ENCODE results near the gene C1orf21. TPM values are rescaled to one million over a fixed set of nuclear protein-coding genes. Genes with fewer than 3 reads are reported as not detected.

The C1orf21 gene
- total RNA-seq, 1 donor from 2014 or later: 44.6 TPM

GRCh38 chr1:184509105-184509504, 122.3 kb downstream of the C1orf21 start:
- H3K27me3 Mint-ChIP-seq: no peaks in the 10 kb centered on the region
- no peaks in the 10 kb centered on the region for H3K9me3 Mint-ChIP-seq
- TF ChIP-seq CTCF (conservative IDR thresholded peaks at IDR 0.05): no peak
- H3K4me1 Mint-ChIP-seq (ENCODE audit: unreplicated experiment): peaks cover 20% of the 10 kb centered on the region
- no peak overlapping the region for H3K4me3 Mint-ChIP-seq
- DNase-seq (ENCODE audit: extremely low spot score, unreplicated experiment): no peak
- peaks cover 16% of the 10 kb centered on the region for H3K36me3 Mint-ChIP-seq
- no peak overlapping the region for H3K27ac Mint-ChIP-seq

- no peak for DNase-seq (ENCODE audit: extremely low spot score, unreplicated experiment)
- Mint-ChIP-seq H3K27me3 (no peaks in the 10 kb centered on the region), H3K4me1 (ENCODE audit: unreplicated experiment) (peaks cover 11% of the 10 kb centered on the region), H3K9me3 (no peaks in the 10 kb centered on the region), H3K36me3 (peaks cover 17% of the 10 kb centered on the region), H3K27ac (no peak overlapping the region), H3K4me3 (no peak overlapping the region)
- no peak for TF ChIP-seq CTCF (conservative IDR thresholded peaks at IDR 0.05)
Measured at GRCh38 chr1:184510110-184510509, 123.3 kb downstream of the C1orf21 start.

GRCh38 chr1:184512724-184513123, 125.9 kb downstream of the C1orf21 start:
- TF ChIP-seq CTCF (conservative IDR thresholded peaks at IDR 0.05): no peak
- Mint-ChIP-seq H3K4me3 (no peak overlapping the region), H3K36me3 (peaks cover 26% of the 10 kb centered on the region), H3K9me3 (no peaks in the 10 kb centered on the region), H3K27me3 (no peaks in the 10 kb centered on the region), H3K27ac (no peak overlapping the region), H3K4me1 (ENCODE audit: unreplicated experiment) (peaks cover 3% of the 10 kb centered on the region)
- DNase-seq (ENCODE audit: extremely low spot score, unreplicated experiment): no peak

GRCh38 chr1:184513421-184513820, 126.6 kb downstream of the C1orf21 start:
- no peak for DNase-seq (ENCODE audit: extremely low spot score, unreplicated experiment)
- Mint-ChIP-seq H3K27me3 (no peaks in the 10 kb centered on the region), H3K9me3 (no peaks in the 10 kb centered on the region), H3K27ac (no peak overlapping the region), H3K4me1 (ENCODE audit: unreplicated experiment) (no peaks in the 10 kb centered on the region), H3K4me3 (no peak overlapping the region), H3K36me3 (peaks cover 26% of the 10 kb centered on the region)
- no peak for TF ChIP-seq CTCF (conservative IDR thresholded peaks at IDR 0.05)

GRCh38 chr1:184513966-184514365, 127.1 kb downstream of the C1orf21 start:
- Mint-ChIP-seq H3K27ac (no peak overlapping the region), H3K4me1 (ENCODE audit: unreplicated experiment) (peaks cover 3% of the 10 kb centered on the region), H3K4me3 (no peak overlapping the region), H3K9me3 (no peaks in the 10 kb centered on the region), H3K36me3 (peaks cover 26% of the 10 kb centered on the region), H3K27me3 (no peaks in the 10 kb centered on the region)
- no peak for TF ChIP-seq CTCF (conservative IDR thresholded peaks at IDR 0.05)
- DNase-seq (ENCODE audit: extremely low spot score, unreplicated experiment): no peak

GRCh38 chr1:184514447-184514846, 127.6 kb downstream of the C1orf21 start:
- Mint-ChIP-seq H3K9me3 (no peaks in the 10 kb centered on the region), H3K4me3 (no peak overlapping the region), H3K4me1 (ENCODE audit: unreplicated experiment) (peaks cover 3% of the 10 kb centered on the region), H3K27ac (no peak overlapping the region), H3K27me3 (no peaks in the 10 kb centered on the region), H3K36me3 (peaks cover 26% of the 10 kb centered on the region)
- no peak for DNase-seq (ENCODE audit: extremely low spot score, unreplicated experiment)
- no peak for TF ChIP-seq CTCF (conservative IDR thresholded peaks at IDR 0.05)
